ENCODE measurements around the gene FGF10.

The FGF10 gene

GRCh38 chr5:44275329-44275728 lies 113.9 kb downstream of the FGF10 start:
- no peak overlapping the region for H3K4me3 ChIP-seq (ENCODE audit: low read length)
- H3K36me3 ChIP-seq (replicated peaks; ENCODE audit: insufficient read depth, low read length): no peaks in the 10 kb centered on the region
- H2AFZ ChIP-seq (ENCODE audit: low read length): no peak overlapping the region
- H3K9ac ChIP-seq (ENCODE audit: low read length): no peak overlapping the region
- no peaks in the 10 kb centered on the region for H3K9me3 ChIP-seq (replicated peaks; ENCODE audit: insufficient read depth, low read length)
- H3K4me2 ChIP-seq (ENCODE audit: low read depth, low read length): no peak overlapping the region
- no peaks in the 10 kb centered on the region for H3K79me2 ChIP-seq (ENCODE audit: low read length)
- no peak for TF ChIP-seq EZH2 (optimal IDR thresholded peaks at IDR 0.05; ENCODE audit: low read depth, low read length)
- TF ChIP-seq, protein P1, sequence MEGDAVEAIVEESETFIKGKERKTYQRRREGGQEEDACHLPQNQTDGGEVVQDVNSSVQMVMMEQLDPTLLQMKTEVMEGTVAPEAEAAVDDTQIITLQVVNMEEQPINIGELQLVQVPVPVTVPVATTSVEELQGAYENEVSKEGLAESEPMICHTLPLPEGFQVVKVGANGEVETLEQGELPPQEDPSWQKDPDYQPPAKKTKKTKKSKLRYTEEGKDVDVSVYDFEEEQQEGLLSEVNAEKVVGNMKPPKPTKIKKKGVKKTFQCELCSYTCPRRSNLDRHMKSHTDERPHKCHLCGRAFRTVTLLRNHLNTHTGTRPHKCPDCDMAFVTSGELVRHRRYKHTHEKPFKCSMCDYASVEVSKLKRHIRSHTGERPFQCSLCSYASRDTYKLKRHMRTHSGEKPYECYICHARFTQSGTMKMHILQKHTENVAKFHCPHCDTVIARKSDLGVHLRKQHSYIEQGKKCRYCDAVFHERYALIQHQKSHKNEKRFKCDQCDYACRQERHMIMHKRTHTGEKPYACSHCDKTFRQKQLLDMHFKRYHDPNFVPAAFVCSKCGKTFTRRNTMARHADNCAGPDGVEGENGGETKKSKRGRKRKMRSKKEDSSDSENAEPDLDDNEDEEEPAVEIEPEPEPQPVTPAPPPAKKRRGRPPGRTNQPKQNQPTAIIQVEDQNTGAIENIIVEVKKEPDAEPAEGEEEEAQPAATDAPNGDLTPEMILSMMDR (IDR thresholded peaks at IDR 0.05; ENCODE audit: low read length): no peak
- TF ChIP-seq EZH2phosphoT487 (IDR thresholded peaks at IDR 0.05; ENCODE audit: low read length): no peak
- H3K27me3 ChIP-seq (replicated peaks; ENCODE audit: insufficient read depth, low read length): no peaks in the 10 kb centered on the region
- no peaks in the 10 kb centered on the region for H4K20me1 ChIP-seq (ENCODE audit: insufficient read depth, low read length)
- no peaks in the 10 kb centered on the region for H3K9me2 ChIP-seq (replicated peaks; ENCODE audit: insufficient read depth, low read length)
- no peaks in the 10 kb centered on the region for H3F3A ChIP-seq (ENCODE audit: insufficient read depth, low read length)
- DNase-seq: no peak
- H3K4me1 ChIP-seq (ENCODE audit: low read length): no peaks in the 10 kb centered on the region
- no peak overlapping the region for H3K27ac ChIP-seq (ENCODE audit: low read length)

DNA sequence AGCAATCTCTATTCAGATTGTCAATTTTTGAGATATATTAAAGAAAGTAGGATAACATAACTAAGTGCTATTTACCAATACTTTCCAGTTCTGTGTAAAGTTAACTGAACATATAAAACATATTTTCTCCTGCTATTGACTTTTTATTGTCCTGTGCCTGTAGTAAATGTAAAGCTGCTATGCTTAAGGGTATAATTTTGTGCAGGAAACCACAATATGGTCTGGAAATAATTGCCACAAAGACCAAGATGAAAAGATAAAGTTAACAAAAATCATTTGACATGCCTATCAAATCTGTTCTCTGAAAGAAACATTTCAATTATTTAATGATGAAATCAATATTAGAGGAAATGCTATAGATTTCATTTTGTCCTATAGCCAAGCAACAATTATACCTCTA lies 121.3 kb downstream of the FGF10 start:
- no peaks in the 10 kb centered on the region for H3K9me3 ChIP-seq (replicated peaks; ENCODE audit: insufficient read depth, low read length)
- no peaks in the 10 kb centered on the region for H3K79me2 ChIP-seq (ENCODE audit: low read length)
- H2AFZ ChIP-seq (ENCODE audit: low read length): no peak overlapping the region
- no peak overlapping the region for H3K4me2 ChIP-seq (ENCODE audit: low read depth, low read length)
- no peak overlapping the region for H3K4me3 ChIP-seq (ENCODE audit: low read length)
- H4K20me1 ChIP-seq (ENCODE audit: insufficient read depth, low read length): no peaks in the 10 kb centered on the region
- no peaks in the 10 kb centered on the region for H3K27me3 ChIP-seq (replicated peaks; ENCODE audit: insufficient read depth, low read length)
- no peak for DNase-seq
- no peak overlapping the region for H3K27ac ChIP-seq (ENCODE audit: low read length)
- no peaks in the 10 kb centered on the region for H3F3A ChIP-seq (ENCODE audit: insufficient read depth, low read length)
- no peaks in the 10 kb centered on the region for H3K4me1 ChIP-seq (ENCODE audit: low read length)
- H3K9me2 ChIP-seq (replicated peaks; ENCODE audit: insufficient read depth, low read length): no peaks in the 10 kb centered on the region
- no peak overlapping the region for H3K9ac ChIP-seq (ENCODE audit: low read length)
- TF ChIP-seq EZH2 (optimal IDR thresholded peaks at IDR 0.05; ENCODE audit: low read depth, low read length) (no peak), EZH2phosphoT487 (IDR thresholded peaks at IDR 0.05; ENCODE audit: low read length) (no peak)
- TF ChIP-seq, protein P1 (IDR thresholded peaks at IDR 0.05; ENCODE audit: low read length): no peak
- H3K36me3 ChIP-seq (replicated peaks; ENCODE audit: insufficient read depth, low read length): no peaks in the 10 kb centered on the region

GRCh38 chr5:44266882-44267576 lies 122.2 kb downstream of the FGF10 start:
- Histone ChIP-seq H3K9ac (ENCODE audit: low read length) (no peak overlapping the region), H3K4me2 (ENCODE audit: low read depth, low read length) (no peak overlapping the region), H3K27me3 (replicated peaks; ENCODE audit: insufficient read depth, low read length) (no peaks in the 10 kb centered on the region), H2AFZ (ENCODE audit: low read length) (no peak overlapping the region), H3K4me3 (ENCODE audit: low read length) (no peak overlapping the region), H3K79me2 (ENCODE audit: low read length) (no peaks in the 10 kb centered on the region), H3K9me2 (replicated peaks; ENCODE audit: insufficient read depth, low read length) (no peaks in the 10 kb centered on the region), H3F3A (ENCODE audit: insufficient read depth, low read length) (no peaks in the 10 kb centered on the region), H3K27ac (ENCODE audit: low read length) (no peak overlapping the region), H3K4me1 (ENCODE audit: low read length) (no peaks in the 10 kb centered on the region), H3K36me3 (replicated peaks; ENCODE audit: insufficient read depth, low read length) (no peaks in the 10 kb centered on the region), H4K20me1 (ENCODE audit: insufficient read depth, low read length) (no peaks in the 10 kb centered on the region), H3K9me3 (replicated peaks; ENCODE audit: insufficient read depth, low read length) (no peaks in the 10 kb centered on the region)
- TF ChIP-seq EZH2phosphoT487 (IDR thresholded peaks at IDR 0.05; ENCODE audit: low read length) (no peak), EZH2 (optimal IDR thresholded peaks at IDR 0.05; ENCODE audit: low read depth, low read length) (no peak)
- TF ChIP-seq, protein P1 (IDR thresholded peaks at IDR 0.05; ENCODE audit: low read length): no peak
- no peak for DNase-seq
